ENCODE results near the gene NPFFR1.

Gene NPFFR1

DNA sequence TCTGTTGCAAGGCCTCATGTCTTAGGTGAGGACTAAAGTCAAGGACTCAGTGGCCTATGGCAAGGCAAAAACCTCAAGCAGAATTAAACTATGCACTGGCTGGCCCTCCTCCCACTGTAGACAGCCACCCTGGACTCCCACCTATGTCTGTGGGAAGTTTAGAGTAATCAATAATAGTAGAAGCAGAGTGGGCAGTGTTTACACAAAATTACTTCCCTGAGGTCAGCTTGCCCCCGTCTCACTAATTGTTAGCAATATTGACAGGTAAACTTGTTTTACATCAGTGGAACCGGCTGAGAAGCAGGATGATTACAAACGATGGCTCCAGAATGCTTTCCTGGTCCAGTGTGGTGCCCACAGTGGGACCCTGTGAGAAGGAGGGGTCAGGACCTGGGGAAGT lies 27.9 kb upstream of the NPFFR1 start:
- Histone ChIP-seq H3K36me3 (ENCODE audit: control insufficient read depth, insufficient read depth, low read length) (no peaks in the 10 kb centered on the region), H3K4me2 (ENCODE audit: low read length) (no peak overlapping the region), H3K4me1 (no peaks in the 10 kb centered on the region), H3K79me2 (no peaks in the 10 kb centered on the region), H3K27me3 (ENCODE audit: control insufficient read depth, insufficient read depth, low read length) (no peaks in the 10 kb centered on the region), H3K4me3 (ENCODE audit: low read depth, low read length) (no peak overlapping the region), H2AFZ (no peak overlapping the region), H3K9ac (no peak overlapping the region), H3K9me3 (ENCODE audit: control insufficient read depth, low read length) (no peaks in the 10 kb centered on the region), H3K27ac (no peak overlapping the region)
- no peak for TF ChIP-seq CTCF (IDR thresholded peaks at IDR 0.05)

DNA sequence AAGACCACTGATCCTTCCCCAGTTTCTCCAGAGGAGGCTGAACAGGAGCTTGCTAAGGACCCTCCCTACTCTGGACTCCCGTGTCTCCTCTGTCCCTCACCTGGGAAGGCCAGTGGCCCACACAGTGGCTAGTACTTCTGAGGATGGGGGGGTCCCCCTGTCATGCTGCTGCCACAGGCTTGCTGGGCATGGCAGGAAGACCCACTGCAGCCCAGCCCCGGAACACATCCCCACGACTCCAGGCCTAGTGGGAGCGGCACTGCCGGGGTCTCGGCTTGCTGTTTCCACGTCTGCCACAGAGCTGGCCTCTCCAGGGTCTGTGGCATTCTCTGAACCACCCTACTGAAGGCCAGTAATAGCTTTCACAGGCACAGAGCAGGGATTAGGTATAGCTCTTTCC lies 25.9 kb upstream of the NPFFR1 start:
- no peak overlapping the region for H2AFZ ChIP-seq
- no peak overlapping the region for H3K4me2 ChIP-seq (ENCODE audit: low read length)
- H3K4me1 ChIP-seq = no peaks in the 10 kb centered on the region
- H3K36me3 ChIP-seq (ENCODE audit: control insufficient read depth, insufficient read depth, low read length) = no peaks in the 10 kb centered on the region
- no peaks in the 10 kb centered on the region for H3K27me3 ChIP-seq (ENCODE audit: control insufficient read depth, insufficient read depth, low read length)
- H3K4me3 ChIP-seq (ENCODE audit: low read depth, low read length) = no peak overlapping the region
- no peak overlapping the region for H3K9ac ChIP-seq
- no peaks in the 10 kb centered on the region for H3K79me2 ChIP-seq
- H3K27ac ChIP-seq = no peak overlapping the region
- no peaks in the 10 kb centered on the region for H3K9me3 ChIP-seq (ENCODE audit: control insufficient read depth, low read length)
- TF ChIP-seq CTCF (IDR thresholded peaks at IDR 0.05) = no peak

GRCh38 chr10:70308121-70309060 lies 24.6 kb upstream of the NPFFR1 start:
- Histone ChIP-seq H3K4me3 (ENCODE audit: low read depth, low read length) (no peak overlapping the region), H3K27ac (no peak overlapping the region), H3K4me1 (no peaks in the 10 kb centered on the region), H3K79me2 (no peaks in the 10 kb centered on the region), H3K4me2 (ENCODE audit: low read length) (no peak overlapping the region), H2AFZ (no peak overlapping the region), H3K36me3 (ENCODE audit: control insufficient read depth, insufficient read depth, low read length) (no peaks in the 10 kb centered on the region), H3K27me3 (ENCODE audit: control insufficient read depth, insufficient read depth, low read length) (no peaks in the 10 kb centered on the region), H3K9ac (no peak overlapping the region), H3K9me3 (ENCODE audit: control insufficient read depth, low read length) (no peaks in the 10 kb centered on the region)
- TF ChIP-seq CTCF (IDR thresholded peaks at IDR 0.05) = no peak

- Histone ChIP-seq H2AFZ (no peak overlapping the region), H3K27ac (no peak overlapping the region), H3K27me3 (ENCODE audit: control insufficient read depth, insufficient read depth, low read length) (no peaks in the 10 kb centered on the region), H3K4me2 (ENCODE audit: low read length) (no peak overlapping the region), H3K4me3 (ENCODE audit: low read depth, low read length) (no peak overlapping the region), H3K4me1 (no peaks in the 10 kb centered on the region), H3K79me2 (no peaks in the 10 kb centered on the region), H3K9me3 (ENCODE audit: control insufficient read depth, low read length) (no peaks in the 10 kb centered on the region), H3K9ac (no peak overlapping the region), H3K36me3 (ENCODE audit: control insufficient read depth, insufficient read depth, low read length) (no peaks in the 10 kb centered on the region)
- TF ChIP-seq CTCF (IDR thresholded peaks at IDR 0.05) = no peak
Observed at GRCh38 chr10:70306886-70307520, 23.2 kb upstream of the NPFFR1 start.
